Ishikawa (cell line): ENCODE measurements around the gene KRTAP6-2.

Source experiments
- CEBPB ChIP-seq: IDR thresholded peaks from 2 replicates; pipeline ENCODE4 v1.6.1; 2012
- CREB1 ChIP-seq: IDR thresholded peaks from 2 replicates; pipeline ENCODE4 v1.6.1; 2012; ENCODE audit warnings: low read depth
- EGR1 ChIP-seq: IDR thresholded peaks from 2 replicates; pipeline ENCODE4 v1.6.1; 2012
- EP300 ChIP-seq: IDR thresholded peaks from 2 replicates; pipeline ENCODE4 v1.6.1; 2012; ENCODE audit warnings: borderline replicate concordance
- FOXM1 ChIP-seq: IDR thresholded peaks from 2 replicates; pipeline ENCODE4 v1.6.1; 2012; ENCODE audit warnings: low read depth, borderline replicate concordance
- NFIC ChIP-seq: IDR thresholded peaks from 2 replicates; pipeline ENCODE4 v1.6.1; 2012
- RAD21 ChIP-seq: IDR thresholded peaks from 2 replicates; pipeline ENCODE4 v1.6.1; 2012; ENCODE audit warnings: low read depth
- REST ChIP-seq: IDR thresholded peaks from 2 replicates; pipeline ENCODE4 v1.6.1; 2012; ENCODE audit warnings: low read depth, mild to moderate bottlenecking
- TAF1 ChIP-seq: IDR thresholded peaks from 2 replicates; pipeline ENCODE4 v1.6.1; 2012; ENCODE audit warnings: low read depth, mild to moderate bottlenecking
- TCF12 ChIP-seq: IDR thresholded peaks from 2 replicates; pipeline ENCODE4 v1.6.1; 2012; ENCODE audit warnings: low read depth
- TEAD4 ChIP-seq: IDR thresholded peaks from 2 replicates; pipeline ENCODE4 v1.6.1; 2012
- USF1 ChIP-seq: IDR thresholded peaks from 2 replicates; pipeline ENCODE4 v1.6.1; 2012
- YY1 ChIP-seq: IDR thresholded peaks from 2 replicates; pipeline ENCODE4 v1.6.1; 2012; ENCODE audit warnings: low read depth
- ZBTB7A ChIP-seq: IDR thresholded peaks from 2 replicates; pipeline ENCODE4 v1.6.1; 2012; ENCODE audit warnings: low read depth
- TF ChIP-seq, protein P1 (sequence below): IDR thresholded peaks from 2 replicates; pipeline ENCODE4 v1.6.1; 2012

Gene KRTAP6-2

DNA sequence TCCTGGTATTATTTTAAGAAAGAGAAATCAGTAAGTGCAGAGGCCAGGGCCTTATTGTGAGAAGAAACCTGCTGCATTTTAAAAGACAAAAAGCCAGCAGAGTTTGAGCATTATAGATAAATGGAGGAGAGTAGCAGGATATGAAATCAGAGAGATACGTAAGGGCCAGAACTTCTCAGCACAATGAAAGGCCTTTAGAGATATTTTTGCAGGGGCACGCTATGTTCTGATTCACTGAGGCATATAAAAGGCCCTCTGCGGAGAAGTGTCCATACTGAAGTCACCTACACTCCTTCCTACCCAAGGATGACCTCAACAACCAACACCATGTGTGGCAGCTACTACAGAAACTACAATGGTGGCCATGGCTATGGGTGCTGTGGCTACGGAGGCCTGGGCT is 6.6 kb downstream of the KRTAP6-2 start, which contains the start of gene KRTAP6-3:
KRTAP6-3 (plus strand) TSS at position 301 of the 400 bp plus-strand sequence; CDS start at position 307, 6 bp downstream.
- TF ChIP-seq NFIC (no peak), YY1 (no peak)

- TF ChIP-seq ZBTB7A (no peak), TCF12 (no peak), RAD21 (no peak), EP300 (no peak), REST (no peak), YY1 (no peak), CEBPB (no peak), EGR1 (no peak), CREB1 (no peak), TEAD4 (no peak), FOXM1 (no peak), USF1 (no peak), NFIC (no peak)
- TF ChIP-seq, protein P1, sequence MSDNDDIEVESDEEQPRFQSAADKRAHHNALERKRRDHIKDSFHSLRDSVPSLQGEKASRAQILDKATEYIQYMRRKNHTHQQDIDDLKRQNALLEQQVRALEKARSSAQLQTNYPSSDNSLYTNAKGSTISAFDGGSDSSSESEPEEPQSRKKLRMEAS, result no peak
Measured at GRCh38 chr21:30590297-30590696, 8.4 kb downstream of the KRTAP6-2 start, which contains the start of gene KRTAP22-2. Gene KRTAP22-2, minus strand, starts transcription at chr21:30590397.

DNA sequence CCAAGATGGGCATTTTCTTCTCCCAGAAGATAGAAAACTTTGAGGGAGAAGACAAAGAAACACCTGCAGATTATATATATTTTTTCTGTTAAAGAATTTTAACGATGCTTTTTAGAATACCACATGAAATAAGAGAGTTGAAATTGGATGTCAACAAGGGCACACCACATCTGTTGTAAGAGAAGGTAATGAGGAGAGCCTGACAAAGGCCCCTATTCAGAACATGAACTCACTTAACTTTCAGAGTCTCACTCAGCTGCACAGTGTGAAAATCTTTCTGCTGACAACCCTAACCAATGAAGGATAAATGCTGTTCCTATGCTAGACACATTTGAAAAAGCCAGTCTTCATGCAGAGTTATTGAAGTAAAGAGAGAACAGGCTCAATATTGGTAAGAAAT is 15.8 kb downstream of the KRTAP6-2 start:
- TF ChIP-seq, protein P1, result no peak
- TF ChIP-seq ZBTB7A (no peak), USF1 (no peak), CEBPB (no peak), TAF1 (no peak), NFIC (no peak), RAD21 (no peak), CREB1 (no peak)

GRCh38 chr21:30580132-30580531 is 18.6 kb downstream of the KRTAP6-2 start:
- no peak for TF ChIP-seq TEAD4
- no peak for TF ChIP-seq CREB1
- no peak for TF ChIP-seq NFIC
- no peak for TF ChIP-seq YY1
- TF ChIP-seq FOXM1, result no peak
- no peak for TF ChIP-seq EP300
- TF ChIP-seq EGR1, result no peak
- no peak for TF ChIP-seq TAF1
- TF ChIP-seq, protein P1, result no peak
- TF ChIP-seq ZBTB7A, result no peak
- TF ChIP-seq TCF12, result no peak
- TF ChIP-seq USF1, result no peak
- no peak for TF ChIP-seq RAD21
- TF ChIP-seq CEBPB, result no peak
- TF ChIP-seq REST, result no peak

DNA sequence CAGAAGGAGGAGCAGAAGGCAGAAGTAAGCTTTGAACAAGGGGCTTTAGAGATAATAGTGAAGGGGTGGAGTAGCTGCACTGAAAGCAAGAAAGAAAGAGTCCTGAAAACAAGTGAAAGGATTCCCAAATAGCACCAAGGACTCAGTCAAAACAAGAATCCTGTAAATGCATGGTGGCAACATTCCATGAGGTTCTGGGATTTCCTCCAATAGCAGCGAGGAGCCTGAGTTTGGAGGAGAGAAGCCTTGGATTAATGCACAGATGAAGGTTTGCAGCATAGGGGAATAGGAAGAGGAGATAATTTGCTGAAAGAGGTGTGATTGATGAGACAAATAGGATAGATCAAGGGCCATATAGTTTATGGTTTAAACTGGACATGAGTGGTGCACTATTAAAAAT is 19.4 kb downstream of the KRTAP6-2 start:
- TF ChIP-seq USF1 (no peak), FOXM1 (no peak), CREB1 (no peak), NFIC (no peak), YY1 (no peak), TCF12 (no peak), EGR1 (no peak), TEAD4 (no peak), TAF1 (no peak), EP300 (no peak), REST (no peak), RAD21 (no peak)
- TF ChIP-seq, protein P1, result no peak
